Neural progenitor cell (in vitro differentiated cells): ENCODE results near the gene DNM2. TPM values are rescaled to one million over a fixed set of nuclear protein-coding genes. Genes with fewer than 3 reads are reported as not detected.

Experiments used
- DNase-seq: peaks from one replicate; pipeline ENCODE4 v3.0.0-alpha.2; 2016; ENCODE audit warnings: low spot score
- H2AFZ ChIP-seq: fragments of 200-600 bp; sonication (generic); replicated peaks from 2 replicates; pipeline ENCODE4 v1.6.1; 2016; ENCODE audit warnings: antibody characterized with exemption
- H3F3A ChIP-seq: fragments of 200-600 bp; sonication (generic); 2 replicates; pipeline ENCODE4 v1.6.1; 2016; ENCODE audit warnings: antibody characterized with exemption, low read depth
- H3K27ac ChIP-seq: fragments of 200-600 bp; sonication (generic); 2 replicates; pipeline ENCODE4 v1.5.1; 2016; ENCODE audit warnings: mild to moderate bottlenecking
- H3K27me3 ChIP-seq: fragments of 200-600 bp; sonication (generic); 2 replicates; pipeline ENCODE4 v1.6.1; 2016; ENCODE audit warnings: mild to moderate bottlenecking, moderate library complexity
- H3K36me3 ChIP-seq: fragments of 200-600 bp; sonication (generic); 2 replicates; pipeline ENCODE4 v1.5.1; 2016
- H3K4me1 ChIP-seq: fragments of 200-600 bp; sonication (generic); 2 replicates; pipeline ENCODE4 v1.6.1; 2016; ENCODE audit warnings: mixed run types
- H3K4me2 ChIP-seq: fragments of 200-600 bp; sonication (generic); 2 replicates; pipeline ENCODE4 v1.6.1; 2016
- H3K4me3 ChIP-seq: fragments of 200-600 bp; sonication (generic); 2 replicates; pipeline ENCODE4 v1.5.1; 2016
- H3K79me2 ChIP-seq: fragments of 200-600 bp; sonication (generic); 2 replicates; pipeline ENCODE4 v1.6.1; 2016; ENCODE audit warnings: low read depth
- H3K9ac ChIP-seq: fragments of 200-600 bp; sonication (generic); 2 replicates; pipeline ENCODE4 v1.6.1; 2016
- H3K9me3 ChIP-seq: fragments of 200-600 bp; sonication (generic); 2 replicates; pipeline ENCODE4 v1.5.1; 2016; ENCODE audit warnings: low read depth
- H4K20me1 ChIP-seq: fragments of 200-600 bp; sonication (generic); 2 replicates; pipeline ENCODE4 v1.6.1; 2016; ENCODE audit warnings: low read depth
- H3K27ac Mint-ChIP-seq: 3 replicates; pipeline ENCODE4 v1.8.0; 2021; ENCODE audit warnings: mixed read lengths
- H3K27me3 Mint-ChIP-seq: 2 replicates; pipeline ENCODE4 v1.8.0; 2022; ENCODE audit warnings: low read depth, mild to moderate bottlenecking, inconsistent platforms, moderate library complexity, mixed read lengths; ENCODE audit not compliant: insufficient read depth
- H3K36me3 Mint-ChIP-seq: 3 replicates; pipeline ENCODE4 v1.8.0; 2021; ENCODE audit warnings: mixed read lengths
- H3K4me1 Mint-ChIP-seq: 3 replicates; pipeline ENCODE4 v1.8.0; 2021; ENCODE audit warnings: mixed read lengths
- H3K4me3 Mint-ChIP-seq: 3 replicates; pipeline ENCODE4 v1.8.0; 2021; ENCODE audit warnings: mild to moderate bottlenecking, moderate library complexity, mixed read lengths
- H3K9me3 Mint-ChIP-seq: 3 replicates; pipeline ENCODE4 v1.8.0; 2020; ENCODE audit warnings: mixed read lengths
- EZH2 ChIP-seq: fragments of 200-600 bp; sonication (generic); IDR thresholded peaks from 2 replicates; pipeline ENCODE4 v1.6.1; 2017; ENCODE audit warnings: antibody characterized with exemption, mild to moderate bottlenecking, moderate library complexity
- EZH2phosphoT487 ChIP-seq: fragments of 200-600 bp; sonication (generic); IDR thresholded peaks from 2 replicates; pipeline ENCODE4 v1.6.1; 2017; ENCODE audit warnings: antibody characterized with exemption
- total RNA-seq: library from RNA; depleted of rRNA; stranded (reverse); fragments of >200 nt; gene quantifications from 2 replicates; pipeline ENCODE4 v1.2.3, GENCODE V29; 2015; ENCODE audit warnings: low replicate concordance
- TF ChIP-seq, protein P1 (sequence below): fragments of 200-600 bp; sonication (generic); IDR thresholded peaks from 2 replicates; pipeline ENCODE4 v1.5.1; 2017; ENCODE audit warnings: antibody characterized with exemption, mild to moderate bottlenecking

DNM2 gene
- total RNA-seq, 1 donor from 2014 or later, result 49.9 TPM

- Histone ChIP-seq H3K9ac (peak overlapping the region; percentile 30), H3F3A (peaks cover 14% of the 10 kb centered on the region), H3K4me3 (peak overlapping the region; percentile 76), H3K4me2 (peak overlapping the region; percentile 91), H4K20me1 (no peaks in the 10 kb centered on the region), H3K79me2 (peaks cover 3% of the 10 kb centered on the region), H2AFZ (peak overlapping the region; percentile 90), H3K27ac (peak overlapping the region; percentile 9), H3K27me3 (no peaks in the 10 kb centered on the region), H3K36me3 (no peaks in the 10 kb centered on the region), H3K4me1 (no peaks in the 10 kb centered on the region), H3K9me3 (no peaks in the 10 kb centered on the region)
- peak overlapping the region; percentile 95 for H3K4me3 Mint-ChIP-seq
- DNase-seq, result peak; percentile 83
- no peaks in the 10 kb centered on the region for H3K9me3 Mint-ChIP-seq
- TF ChIP-seq, protein P1, sequence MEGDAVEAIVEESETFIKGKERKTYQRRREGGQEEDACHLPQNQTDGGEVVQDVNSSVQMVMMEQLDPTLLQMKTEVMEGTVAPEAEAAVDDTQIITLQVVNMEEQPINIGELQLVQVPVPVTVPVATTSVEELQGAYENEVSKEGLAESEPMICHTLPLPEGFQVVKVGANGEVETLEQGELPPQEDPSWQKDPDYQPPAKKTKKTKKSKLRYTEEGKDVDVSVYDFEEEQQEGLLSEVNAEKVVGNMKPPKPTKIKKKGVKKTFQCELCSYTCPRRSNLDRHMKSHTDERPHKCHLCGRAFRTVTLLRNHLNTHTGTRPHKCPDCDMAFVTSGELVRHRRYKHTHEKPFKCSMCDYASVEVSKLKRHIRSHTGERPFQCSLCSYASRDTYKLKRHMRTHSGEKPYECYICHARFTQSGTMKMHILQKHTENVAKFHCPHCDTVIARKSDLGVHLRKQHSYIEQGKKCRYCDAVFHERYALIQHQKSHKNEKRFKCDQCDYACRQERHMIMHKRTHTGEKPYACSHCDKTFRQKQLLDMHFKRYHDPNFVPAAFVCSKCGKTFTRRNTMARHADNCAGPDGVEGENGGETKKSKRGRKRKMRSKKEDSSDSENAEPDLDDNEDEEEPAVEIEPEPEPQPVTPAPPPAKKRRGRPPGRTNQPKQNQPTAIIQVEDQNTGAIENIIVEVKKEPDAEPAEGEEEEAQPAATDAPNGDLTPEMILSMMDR, result peak; percentile 26
- no peak for TF ChIP-seq EZH2phosphoT487
- TF ChIP-seq EZH2, result no peak
- H3K4me1 Mint-ChIP-seq, result peaks cover 8% of the 10 kb centered on the region
- no peak overlapping the region for H3K27ac Mint-ChIP-seq
- H3K27me3 Mint-ChIP-seq, result peaks cover 2% of the 10 kb centered on the region
- H3K36me3 Mint-ChIP-seq, result peaks cover 2% of the 10 kb centered on the region
Measured at GRCh38 chr19:10701955-10702525, 15.8 kb upstream of the DNM2 start.

- peaks cover 2% of the 10 kb centered on the region for H3K27me3 Mint-ChIP-seq
- TF ChIP-seq EZH2phosphoT487 (no peak), EZH2 (no peak)
- TF ChIP-seq, protein P1, result no peak
- no peaks in the 10 kb centered on the region for H3K9me3 Mint-ChIP-seq
- H3K36me3 Mint-ChIP-seq, result peaks cover 6% of the 10 kb centered on the region
- no peak overlapping the region for H3K9ac ChIP-seq
- peaks cover 4% of the 10 kb centered on the region for H3F3A ChIP-seq
- no peak overlapping the region for H3K27ac Mint-ChIP-seq
- peaks cover 4% of the 10 kb centered on the region for H3K4me1 Mint-ChIP-seq
- no peaks in the 10 kb centered on the region for H3K4me1 ChIP-seq
- H3K79me2 ChIP-seq, result peaks cover 3% of the 10 kb centered on the region
- H2AFZ ChIP-seq, result no peak overlapping the region
- no peak for DNase-seq
- H3K27ac ChIP-seq, result no peak overlapping the region
- no peak overlapping the region for H3K4me3 Mint-ChIP-seq
- no peaks in the 10 kb centered on the region for H3K27me3 ChIP-seq
- H3K9me3 ChIP-seq, result no peaks in the 10 kb centered on the region
- no peak overlapping the region for H3K4me3 ChIP-seq
- H4K20me1 ChIP-seq, result no peaks in the 10 kb centered on the region
- no peak overlapping the region for H3K4me2 ChIP-seq
- H3K36me3 ChIP-seq, result no peaks in the 10 kb centered on the region
Measured at GRCh38 chr19:10706990-10707389, 10.9 kb upstream of the DNM2 start.

- no peak for DNase-seq
- H3K4me3 ChIP-seq, result no peak overlapping the region
- H4K20me1 ChIP-seq, result no peaks in the 10 kb centered on the region
- H3K4me2 ChIP-seq, result no peak overlapping the region
- Mint-ChIP-seq H3K27ac (no peak overlapping the region), H3K4me3 (no peak overlapping the region), H3K36me3 (peaks cover 6% of the 10 kb centered on the region), H3K9me3 (no peaks in the 10 kb centered on the region), H3K4me1 (no peaks in the 10 kb centered on the region), H3K27me3 (peaks cover 2% of the 10 kb centered on the region)
- H2AFZ ChIP-seq, result no peak overlapping the region
- no peak overlapping the region for H3K9ac ChIP-seq
- H3K36me3 ChIP-seq, result no peaks in the 10 kb centered on the region
- H3K4me1 ChIP-seq, result no peaks in the 10 kb centered on the region
- H3K9me3 ChIP-seq, result no peaks in the 10 kb centered on the region
- no peak overlapping the region for H3K27ac ChIP-seq
- H3F3A ChIP-seq, result no peaks in the 10 kb centered on the region
- H3K27me3 ChIP-seq, result no peaks in the 10 kb centered on the region
- TF ChIP-seq, protein P1, result no peak
- TF ChIP-seq EZH2 (no peak), EZH2phosphoT487 (no peak)
- no peaks in the 10 kb centered on the region for H3K79me2 ChIP-seq
Measured at GRCh38 chr19:10707440-10707839, 10.4 kb upstream of the DNM2 start.
